DMS114 treated with DMSO at 0.1 percent for 48 hours (cell line): ENCODE data around the gene RSU1.
A peak's percentile ranks its signal among the peaks of the same experiment; 100 is the strongest.

Experiments
- DNase-seq: peaks from one replicate; lab custom pipeline; 2025; ENCODE audit not compliant: unreplicated experiment; lab: John Stamatoyannopoulos, UW

The RSU1 gene

DNA sequence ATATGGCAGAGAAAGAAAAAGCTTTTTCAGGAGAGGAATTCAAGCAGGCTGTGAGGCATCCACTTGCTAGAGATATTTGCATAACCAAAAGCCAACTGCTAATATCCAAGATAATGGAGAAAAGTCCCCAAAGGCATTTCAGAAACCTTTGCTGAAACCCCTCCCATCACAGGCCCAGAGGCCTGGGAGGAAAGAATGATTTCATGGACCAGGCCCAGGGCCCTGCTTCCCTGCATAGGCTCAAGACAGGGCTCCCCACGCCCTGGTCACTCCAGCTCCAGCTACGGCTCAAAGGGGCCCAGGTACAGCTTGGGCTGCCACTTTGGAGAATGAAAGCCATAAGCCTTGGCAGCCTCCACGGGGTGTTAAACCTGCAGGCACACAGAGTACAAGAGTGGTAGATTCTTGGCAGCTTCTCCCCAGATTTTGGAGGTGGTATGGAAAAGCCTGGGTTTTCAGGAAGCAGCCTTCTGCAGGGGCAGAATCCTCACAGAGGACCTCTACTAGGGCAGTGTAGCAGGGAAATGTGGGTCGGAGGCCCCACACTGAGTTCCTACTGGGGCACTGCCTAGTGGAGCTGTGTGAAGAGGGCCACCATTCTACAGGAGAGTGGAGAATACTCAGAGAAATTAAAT lies 5.6 kb upstream of the RSU1 start:
- DNase-seq: no peak

DNA sequence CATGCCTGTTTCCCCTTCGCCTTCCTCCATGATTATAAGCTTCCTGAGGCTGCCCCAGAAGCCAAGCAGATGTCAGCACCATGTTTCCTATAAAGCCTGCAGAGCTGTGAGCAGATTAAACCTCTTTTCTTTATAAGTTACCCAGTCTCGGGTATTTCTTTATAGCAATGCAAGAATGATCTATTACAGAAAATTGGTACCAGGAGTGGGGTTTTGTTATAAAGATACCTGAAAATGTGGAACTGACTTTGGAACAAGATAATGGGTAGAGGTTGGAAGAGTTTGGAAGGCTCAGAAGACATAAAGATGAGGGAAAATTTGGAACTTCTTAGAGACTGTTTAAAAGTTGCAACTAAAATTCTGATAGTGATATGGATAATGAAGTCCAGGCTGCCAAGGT lies 4.8 kb upstream of the RSU1 start:
- DNase-seq: no peak

DNA sequence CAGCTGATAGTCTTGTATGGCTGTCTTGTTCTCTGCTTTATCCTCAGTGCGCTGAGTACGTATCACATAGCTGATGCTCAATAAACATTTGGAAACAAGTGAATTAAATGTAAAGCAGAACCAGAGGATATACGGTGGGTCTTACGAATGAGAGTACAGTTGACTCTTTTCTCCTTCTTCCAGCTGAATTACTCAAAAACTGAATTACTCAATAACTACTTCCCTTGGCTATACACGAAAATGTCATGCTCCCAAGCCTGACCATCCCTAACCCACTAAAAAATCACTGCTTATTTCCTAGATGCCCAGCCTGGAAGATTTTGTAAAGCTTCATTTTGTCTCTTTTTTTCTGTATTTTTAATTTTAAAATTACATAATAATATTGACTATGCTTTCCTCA lies 3.2 kb upstream of the RSU1 start:
- DNase-seq: no peak

DNA sequence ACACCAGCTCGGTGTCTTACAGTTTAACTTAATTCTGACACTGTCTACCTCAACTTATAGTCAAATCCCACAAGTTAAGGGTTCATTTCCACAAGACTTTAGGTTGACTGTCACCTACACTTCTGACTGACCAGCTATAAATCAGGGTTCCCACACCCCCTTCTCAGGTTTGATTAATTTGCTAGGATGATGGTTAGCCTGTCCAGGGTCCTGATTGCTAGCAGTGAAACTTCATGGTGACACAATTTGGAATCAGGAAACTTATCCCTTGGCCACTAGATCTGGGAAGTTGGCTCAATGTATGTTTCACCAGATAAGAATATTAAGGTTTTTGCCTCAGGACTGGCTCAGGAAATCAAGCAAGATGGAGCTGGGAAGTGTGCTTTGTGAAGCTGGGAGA lies 2.8 kb upstream of the RSU1 start:
- no peak for DNase-seq

DNA sequence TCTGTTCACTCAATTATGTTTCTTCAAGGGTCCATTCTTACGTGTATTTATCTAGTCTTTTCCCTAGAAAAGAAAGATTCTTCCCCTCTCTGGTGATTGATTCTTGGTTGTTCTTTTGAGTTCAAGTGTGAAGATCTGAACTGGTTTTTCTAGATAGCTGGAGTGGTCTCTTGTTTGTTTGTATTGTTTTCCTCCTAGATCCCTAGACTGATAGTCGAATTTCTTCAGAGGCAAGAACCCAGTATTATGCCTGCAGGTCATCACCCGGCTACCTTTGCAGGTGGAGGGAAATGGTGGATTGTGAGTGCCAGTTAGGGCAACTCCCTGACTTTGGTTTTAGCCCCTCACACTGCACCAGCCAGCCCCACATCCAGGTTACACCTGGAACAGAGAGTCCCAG lies 2.2 kb upstream of the RSU1 start:
- DNase-seq: no peak

DNA sequence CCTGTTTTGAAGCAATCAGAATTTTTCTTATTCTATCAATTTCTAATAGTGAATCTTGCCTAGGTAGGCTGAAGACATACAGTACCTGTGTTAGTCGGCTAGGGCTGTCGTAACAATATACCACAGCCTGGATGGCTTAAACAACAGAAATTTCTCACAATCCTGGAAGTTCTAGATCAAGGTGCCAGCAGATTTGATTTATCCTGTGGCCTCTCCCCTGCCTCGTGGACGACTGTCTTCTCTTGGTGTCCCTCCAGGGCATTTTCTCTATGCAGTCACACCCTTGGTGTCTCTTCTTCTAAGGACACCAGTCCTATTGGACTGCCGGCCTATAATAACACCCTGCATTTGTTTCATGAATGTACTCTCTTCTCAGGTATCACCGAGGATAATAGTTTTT lies 1.8 kb upstream of the RSU1 start:
- no peak for DNase-seq

DNA sequence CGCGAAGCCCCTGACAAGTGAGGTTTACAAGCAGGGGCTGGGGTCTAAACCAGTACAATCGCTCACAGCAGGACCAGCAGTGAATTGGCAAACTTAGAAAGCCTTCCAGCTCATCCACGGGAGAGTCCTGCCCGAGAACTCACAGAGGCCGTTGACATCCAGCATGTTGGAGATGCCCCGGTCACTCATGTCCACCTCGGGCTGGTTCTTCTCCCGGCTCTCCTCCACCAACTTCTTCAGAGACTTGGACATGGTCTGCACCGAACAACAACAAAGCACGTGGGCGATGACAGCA lies 447 bp downstream of the RSU1 start:
- no peak for DNase-seq

DNA sequence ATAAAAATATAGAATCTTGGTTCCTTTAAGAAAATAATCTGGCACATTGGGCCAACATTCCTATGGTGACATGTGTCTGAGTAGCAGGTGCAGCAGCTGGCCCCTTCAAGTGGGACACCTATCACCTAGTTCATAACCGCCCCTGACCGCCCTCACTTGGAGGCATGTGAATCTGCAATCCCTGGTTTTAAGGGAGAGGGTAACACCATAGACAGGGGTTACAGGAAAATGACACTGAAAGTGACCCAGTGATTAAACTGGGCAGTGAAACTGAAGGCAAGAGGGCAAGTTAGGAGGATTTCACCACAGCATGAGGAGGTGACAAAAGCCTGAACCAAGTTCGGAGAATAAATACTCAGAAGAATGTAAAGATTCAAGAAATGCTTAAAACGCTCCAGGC lies 1.1 kb downstream of the RSU1 start:
- no peak for DNase-seq

DNA sequence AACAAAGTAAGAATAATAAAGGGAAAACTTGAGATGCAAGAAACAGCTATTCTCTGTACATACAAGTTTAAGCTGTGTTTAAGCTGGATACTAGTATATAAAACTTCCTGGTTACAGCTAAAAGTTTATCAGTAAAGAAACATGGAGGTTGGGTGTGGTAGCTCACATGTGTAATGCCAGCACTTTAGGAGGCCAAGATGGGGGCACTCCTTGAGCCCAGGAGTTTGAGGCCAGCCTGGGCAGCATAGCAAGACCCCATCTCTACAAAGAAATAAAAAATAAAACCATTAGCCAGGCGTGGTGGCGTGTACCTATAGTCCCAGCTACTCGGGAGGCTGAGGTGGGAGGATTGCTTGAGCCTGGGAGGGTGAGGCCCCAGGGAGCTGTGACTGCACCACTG lies 3.2 kb downstream of the RSU1 start:
- no peak for DNase-seq

DNA sequence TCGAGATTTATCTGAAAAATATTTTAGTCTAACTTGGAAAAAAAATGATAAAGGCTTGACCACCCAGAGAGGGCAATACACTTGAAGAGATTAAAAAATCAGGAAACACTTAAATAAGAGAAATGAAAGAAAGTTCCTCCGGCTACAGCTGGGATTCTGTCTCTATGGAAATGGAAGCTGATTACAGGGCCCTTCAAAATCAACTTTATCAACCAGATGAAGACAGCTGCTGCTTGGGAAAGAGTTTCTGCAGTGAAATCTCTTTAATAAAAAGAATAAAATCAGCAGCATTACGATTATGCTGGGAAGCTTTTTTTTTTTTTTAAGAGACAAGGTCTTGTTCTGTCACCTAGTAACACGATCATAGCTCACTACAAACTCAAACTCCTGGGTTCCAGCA lies 4.5 kb downstream of the RSU1 start:
- DNase-seq: no peak

DNA sequence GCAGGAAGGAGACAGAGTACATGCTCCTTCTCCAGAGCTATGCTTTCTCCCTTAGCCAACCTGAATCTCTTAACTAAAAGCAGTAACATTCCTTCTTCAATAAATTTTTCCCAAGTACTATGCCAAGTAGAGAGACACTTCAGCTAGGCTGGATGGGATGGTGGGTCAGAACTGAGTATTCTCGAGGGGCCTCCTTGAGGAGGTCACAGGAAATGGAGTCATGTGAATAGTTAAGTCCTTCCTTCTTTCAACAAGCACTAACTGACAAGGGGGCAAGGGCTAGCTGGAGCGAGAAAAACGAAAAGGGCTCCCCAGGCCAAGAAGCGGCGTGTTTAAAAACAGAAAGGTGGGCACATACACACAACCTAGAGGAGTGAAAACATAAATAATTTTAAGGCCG lies 5.5 kb downstream of the RSU1 start:
- DNase-seq: no peak

DNA sequence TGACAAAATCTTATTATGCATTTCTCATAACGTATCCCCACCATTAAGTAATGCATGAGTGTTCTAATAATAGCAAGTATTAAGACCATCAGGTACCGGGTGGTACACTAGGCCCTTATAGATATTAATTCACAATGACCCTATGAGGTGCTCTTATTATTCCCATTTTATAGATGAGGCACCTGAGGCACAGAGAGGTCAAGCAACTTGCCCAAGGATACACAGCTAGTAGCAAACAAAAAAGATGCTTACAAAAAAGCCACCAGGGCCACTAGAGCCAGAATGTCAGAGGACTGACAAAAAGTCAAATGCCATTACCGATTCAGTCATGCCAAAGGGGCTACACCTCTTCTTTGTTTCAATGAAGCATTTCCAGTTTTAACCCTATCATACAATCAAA lies 5.9 kb downstream of the RSU1 start:
- no peak for DNase-seq

DNA sequence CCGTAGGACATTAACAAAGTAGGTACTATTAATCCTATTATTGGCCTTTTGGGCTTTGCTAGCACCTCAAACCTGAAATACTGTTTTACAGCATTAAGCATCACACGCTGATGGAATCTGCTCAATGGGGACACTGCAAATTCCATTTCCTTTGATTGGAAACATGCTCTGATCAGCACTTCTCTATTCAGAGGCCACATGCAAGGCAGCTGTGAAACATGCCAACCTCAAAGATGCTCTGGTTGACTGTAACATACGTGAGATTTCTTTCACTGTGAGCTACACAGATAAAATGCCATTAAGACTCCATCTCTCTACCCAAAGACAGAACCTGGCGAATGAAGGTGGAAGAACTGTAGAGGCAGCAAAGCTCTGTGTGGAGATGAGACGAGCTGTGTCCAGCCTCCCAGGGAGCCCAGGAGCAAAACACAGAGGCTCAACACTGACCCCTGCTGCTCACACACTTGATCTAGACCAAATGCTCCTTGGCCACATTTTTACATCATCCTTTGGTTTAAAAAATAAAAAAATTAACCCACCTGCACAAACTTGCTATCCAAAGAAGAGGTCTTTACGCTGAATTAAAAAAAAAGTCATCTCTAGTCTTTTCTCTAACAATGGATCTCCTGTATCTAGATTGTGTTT lies 8.0 kb downstream of the RSU1 start:
- DNase-seq: peak; percentile 24

DNA sequence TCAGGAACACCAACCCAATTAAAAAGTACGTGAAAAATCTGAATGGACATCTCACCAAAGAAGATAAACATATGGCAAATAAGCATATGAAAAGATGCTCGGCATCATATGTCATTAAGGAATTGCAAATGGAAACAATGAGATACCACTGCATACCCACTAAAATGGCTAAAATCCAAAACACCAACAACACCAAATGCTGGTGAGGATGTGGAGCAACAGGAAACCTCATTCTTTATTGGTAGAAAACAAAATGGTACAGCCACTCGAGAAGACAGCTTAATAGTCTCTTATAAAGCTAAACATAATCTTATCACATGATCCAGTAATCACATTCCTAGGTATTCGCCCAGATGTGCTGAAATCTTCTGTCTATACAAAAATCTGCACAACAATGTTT lies 13.1 kb downstream of the RSU1 start:
- DNase-seq: no peak

DNA sequence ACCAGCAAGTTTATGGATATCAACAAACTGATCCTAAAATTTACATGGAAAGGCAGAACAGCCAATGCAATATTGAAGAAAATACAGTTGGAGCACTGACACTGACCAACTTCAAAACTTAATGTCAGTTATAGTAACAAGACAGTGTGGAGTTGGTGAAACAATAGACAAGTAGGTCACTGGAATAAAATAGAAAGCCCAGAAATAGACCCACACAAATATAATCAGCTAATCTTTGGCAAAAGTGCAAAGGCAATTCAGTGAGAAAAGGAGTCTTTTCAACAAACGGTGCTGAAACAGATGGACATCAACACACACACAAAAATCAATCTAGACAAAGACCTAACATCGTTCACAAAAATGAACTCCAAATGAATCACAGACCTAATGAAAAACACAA lies 13.8 kb downstream of the RSU1 start:
- no peak for DNase-seq

DNA sequence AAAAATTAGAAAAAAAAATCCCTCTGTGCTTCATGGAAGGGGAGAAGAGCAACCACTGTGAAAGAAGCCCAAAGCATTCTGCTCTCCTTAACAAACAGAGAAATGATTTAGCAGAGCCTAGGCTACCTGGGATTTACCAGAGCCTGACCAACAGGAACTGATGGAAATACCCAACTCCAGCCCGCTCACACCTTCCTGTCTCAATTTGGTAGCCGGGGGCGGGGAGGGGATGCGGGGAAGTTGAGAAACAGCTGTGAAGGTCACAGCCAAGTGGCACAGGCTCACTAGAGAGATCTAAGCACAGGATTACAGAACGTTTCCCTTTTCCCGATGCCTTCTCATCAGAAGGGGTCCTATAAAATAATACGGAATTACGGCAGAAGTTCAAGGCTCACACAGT lies 17.6 kb downstream of the RSU1 start:
- no peak for DNase-seq

DNA sequence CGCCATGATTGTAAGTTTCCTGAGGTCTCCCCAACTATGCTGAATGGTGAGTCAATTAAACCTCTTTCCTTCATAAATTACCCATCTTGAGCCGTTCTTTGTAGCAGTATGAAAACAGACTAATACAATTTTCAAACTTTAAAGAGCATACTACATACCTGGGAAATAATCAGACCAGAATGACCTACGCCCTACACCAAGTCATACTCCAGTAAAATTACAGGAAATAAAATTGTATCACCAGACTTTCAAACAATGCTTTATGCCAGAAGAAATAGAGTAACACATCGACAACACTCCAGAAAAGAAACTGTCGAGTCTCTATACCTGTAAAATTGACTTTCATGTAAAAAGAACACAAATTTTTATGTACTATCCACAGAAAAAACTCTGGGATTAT lies 18.7 kb downstream of the RSU1 start:
- DNase-seq: no peak

DNA sequence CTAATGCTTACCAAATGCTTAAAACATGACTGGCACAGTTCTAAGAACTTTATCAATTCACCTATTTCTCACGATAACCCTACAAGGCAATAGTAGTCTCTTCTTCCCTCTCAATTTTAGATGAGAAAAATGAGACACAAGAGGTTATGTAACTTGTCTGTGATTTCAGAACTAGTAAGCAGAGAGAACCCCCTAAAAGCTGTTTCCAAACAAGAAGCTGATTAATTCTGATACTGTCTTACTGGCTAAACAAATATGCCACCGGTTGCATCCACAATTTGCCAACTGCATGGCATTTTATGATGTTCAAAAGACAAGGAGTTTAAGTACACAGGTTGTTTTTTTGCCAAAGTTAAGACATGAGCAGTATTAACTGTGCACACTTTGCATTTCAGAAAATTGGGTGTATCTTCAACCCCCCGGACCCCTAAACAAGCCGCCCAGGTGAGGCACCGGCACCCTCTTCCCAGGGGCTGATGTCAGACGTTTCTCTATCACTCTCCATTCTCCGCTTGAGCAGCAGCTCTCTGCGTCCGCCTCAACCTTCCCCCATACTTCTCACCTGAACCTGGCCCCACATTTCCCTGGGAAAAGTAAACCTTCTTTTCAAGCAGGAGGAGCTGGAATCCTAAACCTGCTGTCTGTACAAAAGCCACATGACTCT lies 21.7 kb downstream of the RSU1 start:
- DNase-seq: no peak

DNA sequence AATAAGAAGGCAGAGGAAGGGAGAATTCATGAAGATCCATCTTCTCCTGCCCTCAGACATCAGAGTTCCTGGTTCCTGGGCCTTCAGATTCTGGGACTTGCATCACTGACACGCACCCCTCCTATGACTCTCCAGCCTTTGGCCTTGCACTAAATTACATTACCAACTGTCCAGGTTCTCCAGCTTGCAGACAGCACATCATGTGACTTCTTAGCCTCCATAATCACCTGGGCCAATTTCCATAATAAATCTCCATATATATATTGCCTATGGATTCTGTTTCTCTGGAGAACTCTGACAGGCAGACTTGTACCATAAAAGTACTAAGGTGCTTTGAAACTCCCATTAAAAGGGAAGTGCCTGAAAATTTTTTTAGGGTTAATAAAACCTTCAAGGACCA lies 23.2 kb downstream of the RSU1 start:
- DNase-seq: no peak

DNA sequence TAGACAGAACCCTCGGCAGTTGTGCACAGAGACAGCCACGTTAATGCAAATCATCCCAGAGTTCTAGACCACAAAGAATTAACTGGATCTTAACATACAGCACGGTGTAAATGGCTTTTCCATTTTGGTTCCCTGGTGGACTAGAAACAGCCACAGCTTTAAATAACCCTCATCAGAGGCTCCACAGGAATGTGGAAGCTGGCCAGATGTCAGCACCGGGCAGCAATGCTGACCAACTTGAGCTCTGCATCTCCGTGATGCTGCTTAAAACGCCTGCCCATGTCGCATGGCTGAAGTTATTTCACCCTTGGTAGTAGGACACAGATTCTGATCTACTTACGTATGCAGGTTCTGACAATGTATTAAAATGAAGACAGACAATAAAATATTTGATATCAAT lies 24.5 kb downstream of the RSU1 start:
- no peak for DNase-seq

DNA sequence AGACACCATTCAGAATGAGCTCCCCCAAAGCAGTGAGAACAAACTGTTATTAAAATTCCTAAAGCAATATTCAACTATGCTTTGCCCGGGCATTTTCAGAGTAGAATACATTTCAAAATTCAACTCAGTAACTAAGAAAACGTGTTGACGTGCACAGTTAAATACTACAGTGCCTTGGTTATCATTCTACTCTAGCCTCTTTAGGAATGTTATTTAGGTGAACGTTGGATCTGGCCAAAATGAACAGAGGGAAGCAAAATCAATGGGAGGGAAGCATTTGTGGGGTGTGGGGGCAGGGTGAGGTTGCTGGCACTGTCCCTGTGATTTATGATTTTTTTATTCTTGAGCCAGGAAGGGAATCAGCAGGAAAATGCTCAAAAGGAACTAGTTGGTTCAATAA lies 27.5 kb downstream of the RSU1 start:
- DNase-seq: no peak

DNA sequence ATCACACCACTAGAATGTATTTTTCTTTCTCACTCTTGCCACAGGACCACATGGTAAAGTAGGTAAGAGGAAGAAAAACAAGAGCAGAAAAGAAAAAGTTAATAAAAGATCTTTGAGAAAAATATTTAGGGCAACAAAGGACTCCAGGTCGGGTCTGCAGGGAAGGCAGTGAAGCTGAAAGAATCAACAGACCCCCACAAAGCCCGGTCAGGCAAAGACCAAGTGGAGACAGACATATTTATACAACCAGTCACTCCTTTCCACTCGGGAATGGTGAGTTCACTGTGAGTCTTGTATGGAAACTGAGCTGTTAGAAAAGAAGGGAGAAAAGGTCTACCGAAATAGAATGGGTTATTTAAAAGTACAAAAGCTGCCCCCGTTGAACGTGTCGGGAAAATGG lies 28.0 kb downstream of the RSU1 start:
- no peak for DNase-seq

DNA sequence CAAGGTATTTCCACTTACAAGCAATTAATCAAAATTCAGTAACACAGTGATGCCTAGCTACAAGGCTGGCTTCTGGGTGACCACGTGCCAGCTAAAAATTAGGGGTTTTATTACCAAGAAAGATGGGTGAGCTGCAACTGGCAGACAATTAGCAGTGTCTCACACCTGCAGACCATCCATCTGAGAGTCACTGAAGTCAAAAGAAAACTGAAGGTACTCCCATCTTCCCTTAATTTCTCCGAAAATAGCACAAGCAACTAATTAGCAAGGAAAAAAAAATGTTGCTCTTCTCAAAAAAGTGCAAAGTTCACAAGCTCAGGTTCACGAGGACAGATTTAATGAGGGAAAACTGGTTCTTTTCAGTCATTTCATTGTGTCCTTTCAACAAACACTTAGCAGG lies 28.4 kb downstream of the RSU1 start:
- no peak for DNase-seq
